Measurements from ENCODE around the gene HTR1E.
"Not testable (repeated sequence)": the region's sequence is repeated elsewhere in the genome, so short reads cannot be mapped to it uniquely, and the experiment has no call there.

HTR1E gene

GRCh38 chr6:86969573-86969972 is 32.2 kb downstream of the HTR1E start:
- Histone ChIP-seq H3K27ac (ENCODE audit: insufficient read depth, low read length, poor library complexity, severe bottlenecking) (no peak overlapping the region), H3K4me1 (ENCODE audit: control insufficient read depth, insufficient read depth, low read length, poor library complexity, severe bottlenecking) (no peaks in the 10 kb centered on the region), H3K27me3 (replicated peaks; ENCODE audit: control insufficient read depth, insufficient read depth, low read length, poor library complexity, severe bottlenecking) (no peaks in the 10 kb centered on the region), H3K36me3 (ENCODE audit: control insufficient read depth, insufficient read depth, low read length) (no peaks in the 10 kb centered on the region), H3K4me3 (ENCODE audit: insufficient read depth, low read depth, low read length, poor library complexity, severe bottlenecking) (no peak overlapping the region), H3K9me3 (ENCODE audit: control insufficient read depth, low read length) (no peaks in the 10 kb centered on the region)
- DNase-seq, result no peak

GRCh38 chr6:86973088-86973487 is 35.8 kb downstream of the HTR1E start:
- DNase-seq, result no peak
- Histone ChIP-seq H3K9me3 (ENCODE audit: control insufficient read depth, low read length) (no peaks in the 10 kb centered on the region), H3K27me3 (replicated peaks; ENCODE audit: control insufficient read depth, insufficient read depth, low read length, poor library complexity, severe bottlenecking) (no peaks in the 10 kb centered on the region), H3K4me3 (ENCODE audit: insufficient read depth, low read depth, low read length, poor library complexity, severe bottlenecking) (no peak overlapping the region), H3K36me3 (ENCODE audit: control insufficient read depth, insufficient read depth, low read length) (no peaks in the 10 kb centered on the region), H3K4me1 (ENCODE audit: control insufficient read depth, insufficient read depth, low read length, poor library complexity, severe bottlenecking) (no peaks in the 10 kb centered on the region), H3K27ac (ENCODE audit: insufficient read depth, low read length, poor library complexity, severe bottlenecking) (no peak overlapping the region)

GRCh38 chr6:86978251-86978650 is 40.9 kb downstream of the HTR1E start:
- Histone ChIP-seq H3K27me3 (replicated peaks; ENCODE audit: control insufficient read depth, insufficient read depth, low read length, poor library complexity, severe bottlenecking) (no peaks in the 10 kb centered on the region), H3K36me3 (ENCODE audit: control insufficient read depth, insufficient read depth, low read length) (no peaks in the 10 kb centered on the region), H3K27ac (ENCODE audit: insufficient read depth, low read length, poor library complexity, severe bottlenecking) (no peak overlapping the region), H3K4me3 (ENCODE audit: insufficient read depth, low read depth, low read length, poor library complexity, severe bottlenecking) (no peak overlapping the region), H3K9me3 (ENCODE audit: control insufficient read depth, low read length) (no peaks in the 10 kb centered on the region), H3K4me1 (ENCODE audit: control insufficient read depth, insufficient read depth, low read length, poor library complexity, severe bottlenecking) (no peaks in the 10 kb centered on the region)
- no peak for DNase-seq

GRCh38 chr6:87001494-87001893 is 64.2 kb downstream of the HTR1E start:
- no peaks in the 10 kb centered on the region for H3K36me3 ChIP-seq (ENCODE audit: control insufficient read depth, insufficient read depth, low read length)
- H3K9me3 ChIP-seq (ENCODE audit: control insufficient read depth, low read length), result no peaks in the 10 kb centered on the region
- H3K27ac ChIP-seq (ENCODE audit: insufficient read depth, low read length, poor library complexity, severe bottlenecking), result no peak overlapping the region
- no peaks in the 10 kb centered on the region for H3K4me1 ChIP-seq (ENCODE audit: control insufficient read depth, insufficient read depth, low read length, poor library complexity, severe bottlenecking)
- DNase-seq, result no peak
- no peaks in the 10 kb centered on the region for H3K27me3 ChIP-seq (replicated peaks; ENCODE audit: control insufficient read depth, insufficient read depth, low read length, poor library complexity, severe bottlenecking)
- H3K4me3 ChIP-seq (ENCODE audit: insufficient read depth, low read depth, low read length, poor library complexity, severe bottlenecking), result no peak overlapping the region

GRCh38 chr6:87002391-87002790 is 65.1 kb downstream of the HTR1E start:
- not testable (repeated sequence) for H3K4me1 ChIP-seq (ENCODE audit: control insufficient read depth, insufficient read depth, low read length, poor library complexity, severe bottlenecking); DNase-seq; H3K9me3 ChIP-seq (ENCODE audit: control insufficient read depth, low read length); H3K27me3 ChIP-seq (replicated peaks; ENCODE audit: control insufficient read depth, insufficient read depth, low read length, poor library complexity, severe bottlenecking); H3K36me3 ChIP-seq (ENCODE audit: control insufficient read depth, insufficient read depth, low read length); H3K27ac ChIP-seq (ENCODE audit: insufficient read depth, low read length, poor library complexity, severe bottlenecking); H3K4me3 ChIP-seq (ENCODE audit: insufficient read depth, low read depth, low read length, poor library complexity, severe bottlenecking)

- DNase-seq; H3K4me1 ChIP-seq (ENCODE audit: control insufficient read depth, insufficient read depth, low read length, poor library complexity, severe bottlenecking); H3K36me3 ChIP-seq (ENCODE audit: control insufficient read depth, insufficient read depth, low read length); H3K27me3 ChIP-seq (replicated peaks; ENCODE audit: control insufficient read depth, insufficient read depth, low read length, poor library complexity, severe bottlenecking); H3K4me3 ChIP-seq (ENCODE audit: insufficient read depth, low read depth, low read length, poor library complexity, severe bottlenecking); H3K9me3 ChIP-seq (ENCODE audit: control insufficient read depth, low read length); H3K27ac ChIP-seq (ENCODE audit: insufficient read depth, low read length, poor library complexity, severe bottlenecking): not testable (repeated sequence)
These were observed 69.2 kb downstream of the HTR1E start for GRCh38 chr6:87006541-87006940.

- not testable (repeated sequence) for H3K4me1 ChIP-seq (ENCODE audit: control insufficient read depth, insufficient read depth, low read length, poor library complexity, severe bottlenecking); DNase-seq; H3K4me3 ChIP-seq (ENCODE audit: insufficient read depth, low read depth, low read length, poor library complexity, severe bottlenecking); H3K9me3 ChIP-seq (ENCODE audit: control insufficient read depth, low read length); H3K27ac ChIP-seq (ENCODE audit: insufficient read depth, low read length, poor library complexity, severe bottlenecking); H3K36me3 ChIP-seq (ENCODE audit: control insufficient read depth, insufficient read depth, low read length); H3K27me3 ChIP-seq (replicated peaks; ENCODE audit: control insufficient read depth, insufficient read depth, low read length, poor library complexity, severe bottlenecking)
These were observed 72.3 kb downstream of the HTR1E start for GRCh38 chr6:87009581-87009980.

- Histone ChIP-seq H3K4me3 (ENCODE audit: insufficient read depth, low read depth, low read length, poor library complexity, severe bottlenecking) (no peak overlapping the region), H3K4me1 (ENCODE audit: control insufficient read depth, insufficient read depth, low read length, poor library complexity, severe bottlenecking) (no peaks in the 10 kb centered on the region), H3K27ac (ENCODE audit: insufficient read depth, low read length, poor library complexity, severe bottlenecking) (no peak overlapping the region), H3K36me3 (ENCODE audit: control insufficient read depth, insufficient read depth, low read length) (no peaks in the 10 kb centered on the region), H3K9me3 (ENCODE audit: control insufficient read depth, low read length) (no peaks in the 10 kb centered on the region), H3K27me3 (replicated peaks; ENCODE audit: control insufficient read depth, insufficient read depth, low read length, poor library complexity, severe bottlenecking) (no peaks in the 10 kb centered on the region)
- DNase-seq, result no peak
These were observed 74.7 kb downstream of the HTR1E start for GRCh38 chr6:87012035-87012434.

- Histone ChIP-seq H3K27ac (ENCODE audit: insufficient read depth, low read length, poor library complexity, severe bottlenecking) (no peak overlapping the region), H3K36me3 (ENCODE audit: control insufficient read depth, insufficient read depth, low read length) (no peaks in the 10 kb centered on the region), H3K27me3 (replicated peaks; ENCODE audit: control insufficient read depth, insufficient read depth, low read length, poor library complexity, severe bottlenecking) (no peaks in the 10 kb centered on the region), H3K9me3 (ENCODE audit: control insufficient read depth, low read length) (no peaks in the 10 kb centered on the region), H3K4me3 (ENCODE audit: insufficient read depth, low read depth, low read length, poor library complexity, severe bottlenecking) (no peak overlapping the region), H3K4me1 (ENCODE audit: control insufficient read depth, insufficient read depth, low read length, poor library complexity, severe bottlenecking) (no peaks in the 10 kb centered on the region)
- no peak for DNase-seq
These were observed 75.4 kb downstream of the HTR1E start for GRCh38 chr6:87012743-87013142.

GRCh38 chr6:87016772-87017171 is 79.4 kb downstream of the HTR1E start:
- H3K4me1 ChIP-seq (ENCODE audit: control insufficient read depth, insufficient read depth, low read length, poor library complexity, severe bottlenecking), result no peaks in the 10 kb centered on the region
- H3K27me3 ChIP-seq (replicated peaks; ENCODE audit: control insufficient read depth, insufficient read depth, low read length, poor library complexity, severe bottlenecking), result no peaks in the 10 kb centered on the region
- no peak for DNase-seq
- H3K9me3 ChIP-seq (ENCODE audit: control insufficient read depth, low read length), result no peaks in the 10 kb centered on the region
- H3K4me3 ChIP-seq (ENCODE audit: insufficient read depth, low read depth, low read length, poor library complexity, severe bottlenecking), result no peak overlapping the region
- no peak overlapping the region for H3K27ac ChIP-seq (ENCODE audit: insufficient read depth, low read length, poor library complexity, severe bottlenecking)
- H3K36me3 ChIP-seq (ENCODE audit: control insufficient read depth, insufficient read depth, low read length), result no peaks in the 10 kb centered on the region

GRCh38 chr6:87027021-87027420 is 89.7 kb downstream of the HTR1E start:
- no peak for DNase-seq
- Histone ChIP-seq H3K4me3 (ENCODE audit: insufficient read depth, low read depth, low read length, poor library complexity, severe bottlenecking) (no peak overlapping the region), H3K36me3 (ENCODE audit: control insufficient read depth, insufficient read depth, low read length) (no peaks in the 10 kb centered on the region), H3K9me3 (ENCODE audit: control insufficient read depth, low read length) (no peaks in the 10 kb centered on the region), H3K27me3 (replicated peaks; ENCODE audit: control insufficient read depth, insufficient read depth, low read length, poor library complexity, severe bottlenecking) (no peaks in the 10 kb centered on the region), H3K4me1 (ENCODE audit: control insufficient read depth, insufficient read depth, low read length, poor library complexity, severe bottlenecking) (no peaks in the 10 kb centered on the region), H3K27ac (ENCODE audit: insufficient read depth, low read length, poor library complexity, severe bottlenecking) (no peak overlapping the region)
